Endothelial cell of umbilical vein (primary cell): ENCODE data around the gene PRSS21. TPM values are rescaled to one million over a fixed set of nuclear protein-coding genes. Genes with fewer than 3 reads are reported as not detected.
A peak's percentile ranks its signal among the peaks of the same experiment; 100 is the strongest.

Source experiments
- BruUV-seq: library from RNA; stranded (reverse); fragments of 400-500 nt; replicated peaks from 2 replicates; lab custom pipeline; 2021; lab: Mats Ljungman, UMichigan
- CTCF ChIA-PET: fragments of 300-600, 350-600 bp; sonication (Branson Sonifier 250); formaldehyde crosslinking; loops from one replicate; lab custom pipeline; 2021; ENCODE audit warnings: antibody characterized with exemption, inconsistent platforms; lab: Charles Lee
- POLR2A ChIA-PET: fragments of 300-600, 350-600 bp; sonication (Branson Sonifier 250); formaldehyde crosslinking; loops from one replicate; lab custom pipeline; 2021; ENCODE audit warnings: antibody characterized with exemption, inconsistent platforms; lab: Charles Lee
- DNase-seq: peaks from one replicate; pipeline ENCODE4 v3.0.0-alpha.2; 2011; ENCODE audit warnings: low read depth, low spot score
- FAIRE-seq: peaks from 2 replicates; lab custom pipeline; 2011; peaks lifted over from hg19 to GRCh38; lab: Jason Lieb, UNC
- H2AFZ ChIP-seq: 2 replicates; pipeline ENCODE4 v1.6.0; 2012; ENCODE audit warnings: low read depth, low read length, control low read depth, inconsistent platforms
- H3K27ac ChIP-seq: 2 replicates; pipeline ENCODE4 v1.5.1; 2011; ENCODE audit warnings: low read depth, mild to moderate bottlenecking, control low read depth, low read length, moderate library complexity; ENCODE audit not compliant: insufficient read depth
- H3K27me3 ChIP-seq, 2 experiments: 2 replicates each; pipeline versions ENCODE4 v1.6.0 to v1.6.1; 2011; ENCODE audit warnings: low read length in 2 of 2, mixed read lengths in 1 of 2; ENCODE audit not compliant: control insufficient read depth in 2 of 2, insufficient read depth in 2 of 2
- H3K36me3 ChIP-seq, 2 experiments: 2 replicates in 1 of 2; 3 replicates in 1 of 2; pipeline ENCODE4 v1.5.1; 2011; ENCODE audit warnings: low read length in 2 of 2, mild to moderate bottlenecking in 1 of 2, moderate library complexity in 1 of 2; ENCODE audit not compliant: control insufficient read depth in 2 of 2, insufficient read depth in 2 of 2; ENCODE audit errors: extremely low read depth in 1 of 2
- H3K4me1 ChIP-seq: 3 replicates; pipeline ENCODE4 v1.5.1; 2011; ENCODE audit warnings: mild to moderate bottlenecking, low read length; ENCODE audit not compliant: control insufficient read depth, insufficient read depth; ENCODE audit errors: extremely low read depth
- H3K4me2 ChIP-seq: 2 replicates; pipeline ENCODE4 v1.6.1; 2011; ENCODE audit warnings: low read length, control low read depth, mixed read lengths; ENCODE audit not compliant: insufficient read depth
- H3K4me3 ChIP-seq, 3 experiments: fragments of 200-600 bp in 1 of 3; sonication (generic), shearing (Covaris generic) in 1 of 3; replicated peaks in 1 of 3; 2 replicates each; pipeline ENCODE4 v1.5.1; 2011 to 2016; ENCODE audit warnings: control low read depth in 3 of 3, low read length in 3 of 3, mild to moderate bottlenecking in 2 of 3, inconsistent platforms in 1 of 3, low read depth in 1 of 3, moderate library complexity in 1 of 3; ENCODE audit not compliant: insufficient read depth in 1 of 3
- H3K79me2 ChIP-seq: 2 replicates; pipeline ENCODE4 v1.6.0; 2012; ENCODE audit warnings: low read length, inconsistent platforms; ENCODE audit not compliant: control insufficient read depth, insufficient read depth
- H3K9ac ChIP-seq: replicated peaks from 2 replicates; pipeline ENCODE3; 2011; ENCODE audit warnings: low read length, control low read depth; ENCODE audit not compliant: insufficient read depth; ENCODE audit errors: extremely low read depth
- H3K9me1 ChIP-seq: replicated peaks from 3 replicates; pipeline ENCODE4 v1.6.0; 2011; ENCODE audit warnings: mild to moderate bottlenecking, low read length; ENCODE audit not compliant: control insufficient read depth, insufficient read depth; ENCODE audit errors: extremely low read depth
- H3K9me3 ChIP-seq: replicated peaks from 2 replicates; pipeline ENCODE4 v1.5.1; 2012; ENCODE audit warnings: low read length, inconsistent platforms; ENCODE audit not compliant: control insufficient read depth, insufficient read depth
- H4K20me1 ChIP-seq: replicated peaks from 2 replicates; pipeline ENCODE3; 2011; ENCODE audit warnings: mild to moderate bottlenecking, low read length; ENCODE audit not compliant: control insufficient read depth, insufficient read depth; ENCODE audit errors: extremely low read depth
- JUN ChIP-seq: IDR thresholded peaks from 2 replicates; pipeline ENCODE4 v1.6.1; 2011; ENCODE audit warnings: borderline replicate concordance, low read depth; ENCODE audit not compliant: insufficient read length, insufficient read depth
- POLR2A ChIP-seq: IDR thresholded peaks from 2 replicates; pipeline ENCODE4 v1.6.1; 2012; ENCODE audit warnings: low read depth, mild to moderate bottlenecking, control low read depth, low read length
- POLR2AphosphoS5 ChIP-seq: IDR thresholded peaks from 2 replicates; pipeline ENCODE4 v1.6.1; 2012; ENCODE audit warnings: low read depth, mild to moderate bottlenecking, control low read depth, low read length, moderate library complexity; ENCODE audit not compliant: insufficient read depth
- dilution Hi-C: fragments of 300-500 bp; cut with MboI; formaldehyde crosslinking; loops from one replicate; pipeline ENCODE4 v1.15.0; 2019; ENCODE audit warnings: low sequenced_read_pairs; ENCODE audit not compliant: extremely low pct_ligation_motif_present
- intact Hi-C: fragments of 100-400 bp; cut with micrococcal nuclease; formaldehyde crosslinking; loops from one replicate; pipeline ENCODE4 v1.10.0; 2022
- polyA plus RNA-seq, 4 experiments: library from polyadenylated mRNA; depleted of rRNA in 3 of 4; stranded (reverse) in 3 of 4; unstranded in 1 of 4; fragments of >200 nt; gene quantifications; 2 replicates each; pipeline versions ENCODE4 v1.2.1 to v1.2.3, GENCODE V29; 2011 to 2012; ENCODE audit warnings: missing spikeins in 1 of 4
- total RNA-seq: library from RNA; stranded (reverse); gene quantifications from 2 replicates; pipeline ENCODE4 v1.2.3, GENCODE V29; 2021
- TF ChIP-seq, protein P1 (sequence below): IDR thresholded peaks from 2 replicates; pipeline ENCODE4 v1.6.1; 2011; ENCODE audit not compliant: insufficient read depth, insufficient read length

PRSS21 gene
- total and polyA plus RNA-seq, 2 donors (not counting 3 experiments of a cell fraction or from before 2014, with no cell fraction given): 0.28 TPM; not detected in 1

DNA sequence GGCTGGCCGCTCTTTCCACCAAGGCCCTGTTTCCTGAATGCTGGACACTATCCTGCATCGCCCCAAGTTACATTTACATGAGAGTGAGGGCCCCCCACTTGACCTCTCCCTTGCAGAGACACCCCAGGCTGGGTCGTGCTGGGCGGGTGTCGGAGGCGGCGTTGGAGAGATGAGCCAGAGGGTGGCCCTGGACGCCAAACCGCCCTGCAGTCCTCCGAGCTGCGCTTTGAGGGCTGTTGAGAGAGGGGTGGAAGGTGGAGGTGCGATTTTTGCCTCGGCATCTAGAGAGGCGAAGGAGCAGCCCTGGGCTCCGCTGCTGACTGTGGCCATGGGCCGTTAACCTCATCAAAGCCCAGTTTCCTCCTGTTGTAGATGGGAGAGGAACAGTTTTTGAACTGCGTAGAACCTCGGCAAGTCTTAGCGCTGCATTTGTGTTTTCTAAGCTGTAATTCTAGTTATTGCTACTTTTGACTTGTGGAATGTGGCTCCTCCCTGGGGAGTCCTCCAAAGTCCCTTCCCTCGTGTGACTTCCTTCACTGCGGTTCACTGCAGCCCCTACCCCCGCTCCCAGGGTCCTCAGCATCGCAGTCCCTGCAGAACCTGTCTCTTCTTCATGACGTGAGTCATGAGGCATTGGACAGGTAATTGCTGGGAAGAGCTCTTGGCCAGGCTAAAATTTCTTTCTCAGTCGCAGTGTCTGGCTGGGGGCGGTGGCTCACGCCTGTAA lies 39.0 kb upstream of the PRSS21 start:
- no peak overlapping the region for H2AFZ ChIP-seq
- H3K27me3 ChIP-seq: no peaks in the 10 kb centered on the region
- no peaks in the 10 kb centered on the region for H4K20me1 ChIP-seq
- peak overlapping the region; percentile 35 for H3K4me2 ChIP-seq
- dilution Hi-C loops: no loop called here
- intact Hi-C loops: loop anchor here (1.0 to 10.0 kb wide), 6 partner anchors 26 to 139 kb away; partner anchors contain the start of genes KCTD5, SRRM2 and ZG16B
- peak; percentile 24 for DNase-seq
- peak overlapping the region; percentile 41 to 61 (median 60) for H3K4me3 ChIP-seq
- peaks cover 18% of the 10 kb centered on the region for H3K79me2 ChIP-seq
- H3K9me1 ChIP-seq: no peaks in the 10 kb centered on the region
- POLR2A ChIA-PET: interaction anchor here (0.7 kb wide), 1 partner anchor 19 kb away, joined by 4 read pairs; no protein-coding TSS in a partner anchor
- CTCF ChIA-PET: interaction anchor here (0.6 to 4.5 kb wide), 4 partner anchors 23 to 98 kb away, joined by 3 to 20 read pairs (median 6); no protein-coding TSS in a partner anchor
- peak overlapping the region; percentile 80 for H3K27ac ChIP-seq
- no peaks in the 10 kb centered on the region for H3K9me3 ChIP-seq
- peak; percentile 78 for FAIRE-seq
- H3K4me1 ChIP-seq: peaks cover 8% of the 10 kb centered on the region
- TF ChIP-seq, protein P1, sequence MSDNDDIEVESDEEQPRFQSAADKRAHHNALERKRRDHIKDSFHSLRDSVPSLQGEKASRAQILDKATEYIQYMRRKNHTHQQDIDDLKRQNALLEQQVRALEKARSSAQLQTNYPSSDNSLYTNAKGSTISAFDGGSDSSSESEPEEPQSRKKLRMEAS: no peak
- TF ChIP-seq POLR2AphosphoS5: peak; percentile 59
- peak; percentile 50 for TF ChIP-seq POLR2A
- H3K9ac ChIP-seq: peak overlapping the region; percentile 96
- no TSS peak for BruUV-seq
- H3K36me3 ChIP-seq: peaks cover 2 to 10% of the 10 kb centered on the region in 2 experiments

DNA sequence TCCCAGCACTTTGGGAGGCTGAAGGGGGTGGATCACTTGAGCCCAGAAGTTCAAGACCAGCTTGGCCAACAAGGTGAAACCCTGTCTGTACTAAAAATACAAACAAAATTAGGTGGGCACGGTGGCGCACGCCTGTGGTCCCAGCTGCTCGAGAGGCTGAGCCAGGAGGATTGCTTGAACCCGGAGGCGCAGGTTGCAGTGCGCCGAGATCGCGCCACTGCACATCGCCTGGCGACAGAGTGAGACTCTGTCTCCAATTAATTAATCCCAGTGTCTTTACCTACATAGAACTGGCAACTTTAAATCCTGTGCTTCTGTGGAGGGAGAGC lies 38.4 kb upstream of the PRSS21 start:
- CTCF ChIA-PET: interaction anchor here (1.2 to 4.5 kb wide), 3 partner anchors 22 to 90 kb away, joined by 3 to 20 read pairs (median 8); no protein-coding TSS in a partner anchor
- no peaks in the 10 kb centered on the region for H3K9me3 ChIP-seq
- H3K4me1 ChIP-seq: peaks cover 8% of the 10 kb centered on the region
- POLR2A ChIA-PET: no interaction called here
- no peaks in the 10 kb centered on the region for H4K20me1 ChIP-seq
- peaks cover 1 to 8% of the 10 kb centered on the region in 2 experiments for H3K36me3 ChIP-seq
- no TSS peak for BruUV-seq
- FAIRE-seq (no peak), DNase-seq (no peak)
- intact Hi-C loops: loop anchor here (1.0 to 10.0 kb wide), 4 partner anchors 56 to 139 kb away; partner anchors contain the start of genes KCTD5 and ZG16B
- no peak overlapping the region for H3K9ac ChIP-seq
- H3K79me2 ChIP-seq: peaks cover 18% of the 10 kb centered on the region
- no peak overlapping the region for H3K4me3 ChIP-seq
- no peak for TF ChIP-seq JUN
- no peak overlapping the region for H3K4me2 ChIP-seq
- H3K27me3 ChIP-seq: no peaks in the 10 kb centered on the region
- dilution Hi-C loops: no loop called here
- no peak overlapping the region for H2AFZ ChIP-seq
- H3K27ac ChIP-seq: no peak overlapping the region
- no peaks in the 10 kb centered on the region for H3K9me1 ChIP-seq
